Erythroblast (primary cell): Measurements from ENCODE around the gene ROBO2.

Source experiments
- GATA1 ChIP-seq: IDR thresholded peaks from 2 replicates; pipeline ENCODE4 v1.6.1; 2011; ENCODE audit warnings: low read depth, mild to moderate bottlenecking, control low read depth, low read length, moderate library complexity
- POLR2A ChIP-seq: IDR thresholded peaks from 2 replicates; pipeline ENCODE4 v1.6.1; 2011; ENCODE audit warnings: mild to moderate bottlenecking, low read length

DNA sequence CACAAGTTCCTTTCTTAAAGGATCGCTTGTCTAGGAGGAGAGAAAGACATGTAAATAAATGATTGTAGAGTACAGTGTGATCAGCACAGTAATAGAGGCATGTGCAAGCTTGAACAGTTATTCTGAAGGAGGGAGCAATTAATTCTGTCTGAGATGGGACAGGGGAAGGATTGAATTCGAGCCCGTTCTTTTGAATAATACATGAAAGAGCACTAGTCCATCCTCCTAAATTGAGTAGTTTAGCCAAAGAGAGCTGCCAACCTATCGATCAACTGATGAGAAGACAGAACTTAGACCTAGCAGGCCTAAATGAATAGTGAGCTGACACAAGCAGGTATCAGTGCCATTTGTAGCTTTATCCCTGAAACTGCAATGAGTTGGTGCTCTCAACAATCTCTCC, 142.4 kb downstream of the ROBO2 start:
- TF ChIP-seq POLR2A (no peak), GATA1 (no peak)
